Left ventricle myocardium inferior (tissue), 1 donor: ENCODE results near the gene NOX4. TPM values are rescaled to one million over a fixed set of nuclear protein-coding genes. Genes with fewer than 3 reads are reported as not detected.
"Not testable (repeated sequence)": the region's sequence is repeated elsewhere in the genome, so short reads cannot be mapped to it uniquely, and the experiment has no call there.

Source experiments
- DNase-seq: peaks from one replicate; pipeline ENCODE4 v3.0.0-alpha.2; 2020
- H3K27ac ChIP-seq: fragments of 200-600 bp; replicated peaks from 2 replicates; pipeline ENCODE4 v1.8.0; 2021
- H3K27me3 ChIP-seq: fragments of 200-600 bp; 2 replicates; pipeline ENCODE4 v1.8.0; 2021; ENCODE audit warnings: low read depth
- H3K36me3 ChIP-seq: fragments of 200-600 bp; 2 replicates; pipeline ENCODE4 v1.8.0; 2021
- H3K4me1 ChIP-seq: fragments of 200-600 bp; 2 replicates; pipeline ENCODE4 v1.8.0; 2021
- H3K4me3 ChIP-seq: fragments of 200-600 bp; 2 replicates; pipeline ENCODE4 v1.8.0; 2021; ENCODE audit warnings: mild to moderate bottlenecking, moderate library complexity
- H3K9me3 ChIP-seq: fragments of 200-600 bp; replicated peaks from 2 replicates; pipeline ENCODE4 v1.8.0; 2021
- intact Hi-C: fragments of 100-400 bp; cut with micrococcal nuclease; formaldehyde crosslinking; loops from one replicate; pipeline ENCODE4 v1.11.0; 2022
- total RNA-seq: library from RNA; stranded (reverse); fragmentation: NEBNext Ultra II Directional; extraction: Animal tissue kit (Norgen Biotek cat#: 25700); gene quantifications from one replicate; pipeline ENCODE4 v1.2.1, GENCODE V29; 2021
- TF ChIP-seq, protein P1 (sequence below): fragments of 200-600 bp; IDR thresholded peaks from 2 replicates; pipeline ENCODE4 v1.8.0; 2021; ENCODE audit warnings: antibody characterized with exemption, mild to moderate bottlenecking, borderline replicate concordance
- donor health status: DM: no; HTN: yes; CAD: no; lungs with severe emphysema.

Gene NOX4
- total RNA-seq, 1 donor from 2014 or later = 3.5 TPM

DNA sequence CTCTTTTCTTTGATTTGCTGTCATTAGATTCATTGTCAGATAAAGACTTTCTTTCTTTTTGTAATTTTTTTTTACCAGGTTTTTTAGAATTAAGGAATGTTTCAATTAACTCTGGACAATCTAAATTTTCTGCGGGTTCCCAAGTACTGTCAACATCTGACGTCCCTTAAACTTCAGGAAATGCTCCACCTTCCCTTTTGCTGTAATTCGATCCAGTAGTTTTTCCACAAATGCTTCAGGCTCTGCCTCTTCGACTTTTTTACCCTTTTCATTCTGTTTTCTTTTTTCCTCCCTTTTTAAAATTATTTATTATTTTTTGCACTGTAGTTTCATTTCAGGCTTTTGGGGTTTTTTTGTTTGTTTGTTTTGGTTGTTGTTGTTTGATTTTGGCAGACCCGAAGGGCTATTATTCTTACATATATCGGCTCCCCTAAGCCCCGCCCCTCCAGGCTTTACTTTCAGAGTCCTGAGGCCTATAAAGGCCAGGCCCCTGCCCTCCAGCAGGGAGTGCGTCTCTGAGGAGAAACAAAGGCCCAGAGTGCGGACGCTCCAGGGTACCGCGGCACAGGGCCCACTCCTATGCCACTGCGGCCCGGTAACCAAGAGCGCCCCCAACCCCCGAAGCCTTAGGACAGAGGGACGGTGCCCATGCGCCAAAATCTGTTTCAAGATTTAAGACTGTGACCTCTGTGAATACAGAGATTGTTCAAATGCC lies 197.1 kb downstream of the NOX4 start:
- TF ChIP-seq, protein P1, sequence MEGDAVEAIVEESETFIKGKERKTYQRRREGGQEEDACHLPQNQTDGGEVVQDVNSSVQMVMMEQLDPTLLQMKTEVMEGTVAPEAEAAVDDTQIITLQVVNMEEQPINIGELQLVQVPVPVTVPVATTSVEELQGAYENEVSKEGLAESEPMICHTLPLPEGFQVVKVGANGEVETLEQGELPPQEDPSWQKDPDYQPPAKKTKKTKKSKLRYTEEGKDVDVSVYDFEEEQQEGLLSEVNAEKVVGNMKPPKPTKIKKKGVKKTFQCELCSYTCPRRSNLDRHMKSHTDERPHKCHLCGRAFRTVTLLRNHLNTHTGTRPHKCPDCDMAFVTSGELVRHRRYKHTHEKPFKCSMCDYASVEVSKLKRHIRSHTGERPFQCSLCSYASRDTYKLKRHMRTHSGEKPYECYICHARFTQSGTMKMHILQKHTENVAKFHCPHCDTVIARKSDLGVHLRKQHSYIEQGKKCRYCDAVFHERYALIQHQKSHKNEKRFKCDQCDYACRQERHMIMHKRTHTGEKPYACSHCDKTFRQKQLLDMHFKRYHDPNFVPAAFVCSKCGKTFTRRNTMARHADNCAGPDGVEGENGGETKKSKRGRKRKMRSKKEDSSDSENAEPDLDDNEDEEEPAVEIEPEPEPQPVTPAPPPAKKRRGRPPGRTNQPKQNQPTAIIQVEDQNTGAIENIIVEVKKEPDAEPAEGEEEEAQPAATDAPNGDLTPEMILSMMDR = no peak
- H3K4me3 ChIP-seq = peak overlapping the region; percentile 38
- no peak overlapping the region for H3K27ac ChIP-seq
- no peaks in the 10 kb centered on the region for H3K9me3 ChIP-seq
- H3K36me3 ChIP-seq = no peaks in the 10 kb centered on the region
- intact Hi-C loops = no loop called here
- no peaks in the 10 kb centered on the region for H3K27me3 ChIP-seq
- DNase-seq = peak; percentile 11
- H3K4me1 ChIP-seq = no peaks in the 10 kb centered on the region

DNA sequence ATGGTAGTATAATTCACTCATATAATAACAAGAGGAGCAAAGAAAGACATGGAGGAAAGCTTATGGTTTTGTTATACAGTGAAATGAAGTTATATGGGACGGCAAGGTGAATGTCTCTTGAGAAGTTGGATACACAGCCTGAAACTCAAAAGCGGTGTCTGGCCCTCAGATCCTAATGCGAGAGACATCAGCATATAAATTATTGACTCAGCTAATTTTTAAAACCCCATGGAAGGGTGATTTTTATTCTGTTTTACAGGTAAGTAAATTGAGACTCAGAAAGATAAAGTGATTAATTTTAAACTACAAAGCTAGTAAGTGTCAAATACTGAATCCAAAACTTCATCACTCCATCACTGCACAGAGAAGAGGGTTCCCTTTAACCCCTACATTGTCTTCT lies 203.2 kb downstream of the NOX4 start:
- H3K27me3 ChIP-seq, H3K27ac ChIP-seq, H3K9me3 ChIP-seq, H3K4me3 ChIP-seq, H3K36me3 ChIP-seq, H3K4me1 ChIP-seq, DNase-seq, intact Hi-C loops: not testable (repeated sequence)

DNA sequence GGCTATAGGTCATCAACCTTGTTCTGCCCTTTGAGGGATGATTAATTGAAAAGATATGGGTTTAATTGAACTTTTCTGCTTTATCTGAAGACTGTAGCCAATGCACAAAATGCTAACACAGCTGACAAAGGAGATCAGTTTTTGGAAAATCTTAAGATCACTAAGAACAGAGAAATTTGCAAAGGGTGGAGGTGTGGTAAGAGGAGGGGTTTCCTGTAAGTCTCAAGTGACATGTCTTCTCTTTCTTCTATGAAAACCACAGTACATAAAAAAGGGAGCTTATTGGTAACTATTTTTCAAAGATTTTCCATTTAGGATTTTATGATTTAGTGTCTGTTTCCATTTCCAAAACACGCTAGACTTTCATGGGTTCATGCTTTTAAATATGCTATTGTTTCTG lies 204.6 kb downstream of the NOX4 start:
- H3K9me3 ChIP-seq, H3K4me1 ChIP-seq, H3K36me3 ChIP-seq, H3K27me3 ChIP-seq, H3K27ac ChIP-seq, intact Hi-C loops, DNase-seq, H3K4me3 ChIP-seq: not testable (repeated sequence)

DNA sequence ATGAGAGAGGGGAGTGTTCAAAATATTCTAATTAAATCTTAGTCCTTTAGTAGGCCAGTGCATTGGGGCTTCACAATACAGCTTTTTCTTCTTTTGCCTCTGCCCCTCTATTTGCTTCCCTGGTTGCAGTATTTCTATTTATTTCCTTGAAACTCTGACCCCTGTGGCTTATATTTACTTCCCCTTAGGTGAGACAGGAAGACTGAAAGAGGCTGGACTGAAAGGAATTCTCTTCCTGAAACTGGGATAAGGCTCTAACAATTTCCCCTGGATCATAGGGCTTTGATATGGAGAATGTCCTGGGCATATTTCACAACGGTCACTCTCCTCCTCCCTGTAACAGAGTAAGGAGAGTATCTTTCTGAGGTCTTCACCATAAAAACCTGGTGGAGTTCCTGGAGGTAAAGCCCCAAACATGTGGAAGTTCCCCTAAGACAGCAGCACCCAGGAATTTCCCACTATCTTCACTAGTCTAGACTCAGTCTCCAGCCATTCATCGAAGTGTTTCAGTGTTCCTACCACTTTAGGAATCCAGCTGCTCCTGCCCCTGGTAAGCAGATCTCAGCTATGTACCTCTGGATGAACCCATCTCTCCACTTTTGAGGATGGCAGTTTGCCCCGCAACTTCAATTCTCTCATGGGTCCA lies 210.0 kb downstream of the NOX4 start:
- H3K27ac ChIP-seq, H3K4me1 ChIP-seq, intact Hi-C loops, H3K27me3 ChIP-seq, H3K4me3 ChIP-seq, H3K9me3 ChIP-seq, H3K36me3 ChIP-seq, DNase-seq: not testable (repeated sequence)

DNA sequence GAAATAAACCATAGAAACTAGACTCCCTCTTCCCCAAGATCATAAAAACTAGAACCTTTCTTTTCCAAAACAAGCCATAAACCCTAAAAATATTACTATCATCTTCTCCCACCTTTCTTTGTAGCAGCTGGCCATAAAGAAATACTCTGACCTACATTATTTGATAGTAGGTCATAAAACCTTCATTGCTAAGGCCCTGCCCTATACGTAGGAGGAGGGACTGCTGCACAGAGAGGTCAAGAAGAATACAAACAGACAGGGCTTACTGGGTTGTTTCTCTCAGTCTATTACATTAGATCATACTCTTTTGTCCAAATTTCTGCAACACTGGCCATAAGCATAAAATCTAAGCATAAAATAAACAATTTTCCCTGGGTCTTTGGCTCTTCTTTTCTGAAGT lies 212.0 kb downstream of the NOX4 start:
- Histone ChIP-seq H3K9me3 (no peaks in the 10 kb centered on the region), H3K4me3 (no peak overlapping the region), H3K4me1 (no peaks in the 10 kb centered on the region), H3K36me3 (no peaks in the 10 kb centered on the region), H3K27me3 (no peaks in the 10 kb centered on the region), H3K27ac (no peak overlapping the region)
- DNase-seq = no peak
- intact Hi-C loops = no loop called here
- TF ChIP-seq, protein P1 = no peak

DNA sequence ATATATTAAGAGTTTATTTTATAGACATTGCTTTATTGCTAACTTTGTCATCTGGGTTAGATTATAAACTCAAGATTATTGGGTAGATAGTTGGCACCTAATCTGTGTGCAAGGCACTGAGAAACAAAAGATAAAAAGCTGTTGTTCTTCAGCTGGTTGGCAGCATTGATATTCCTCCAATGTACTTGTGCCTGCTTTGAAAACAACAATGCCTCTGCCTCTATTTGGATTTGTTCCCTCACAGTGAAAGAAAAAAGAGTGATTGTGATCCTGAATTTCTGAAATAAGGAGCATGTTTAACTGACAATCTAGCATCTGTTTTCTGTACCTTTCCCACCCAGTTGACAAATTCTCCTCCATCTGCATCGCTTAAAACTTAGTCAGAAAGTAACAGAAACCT lies 215.2 kb downstream of the NOX4 start:
- Histone ChIP-seq H3K27me3 (no peaks in the 10 kb centered on the region), H3K9me3 (peaks cover 11% of the 10 kb centered on the region), H3K36me3 (no peaks in the 10 kb centered on the region), H3K27ac (no peak overlapping the region), H3K4me1 (no peaks in the 10 kb centered on the region), H3K4me3 (no peak overlapping the region)
- TF ChIP-seq, protein P1 = no peak
- no peak for DNase-seq
- intact Hi-C loops = no loop called here

Other genes with a start within 250 kb of the NOX4 start
- gene TRIM77, start 218.9 kb upstream of the NOX4 start, total RNA-seq = not detected